H1 (cell line): ENCODE data around the gene PLEKHG4. TPM values are rescaled to one million over a fixed set of nuclear protein-coding genes. Genes with fewer than 3 reads are reported as not detected.

ENCODE experiments used
- CTCF ChIA-PET: fragments of 300-600 bp; sonication (Branson Sonifier 250); formaldehyde crosslinking; loops from one replicate; lab custom pipeline; 2021; ENCODE audit not compliant: partially characterized antibody; lab: Charles Lee
- POLR2A ChIA-PET: fragments of 300-600 bp; sonication (Branson Sonifier 250); formaldehyde crosslinking; loops from one replicate; lab custom pipeline; 2021; ENCODE audit warnings: inconsistent platforms; ENCODE audit not compliant: partially characterized antibody; lab: Charles Lee
- DNase-seq, 2 experiments: peaks; one replicate each; pipeline versions ENCODE4 v3.0.0 to v3.0.0-alpha.2; 2010 to 2022; ENCODE audit warnings: low spot score in 2 of 2, low read depth in 1 of 2, mixed read lengths in 1 of 2
- FAIRE-seq: peaks from 2 replicates; lab custom pipeline; 2011; peaks lifted over from hg19 to GRCh38; lab: Jason Lieb, UNC
- H2AFZ ChIP-seq: 2 replicates; pipeline ENCODE4 v1.8.1; 2012; ENCODE audit warnings: low read length, inconsistent platforms
- H2AK5ac ChIP-seq: 2 replicates; pipeline ENCODE4 v1.6.1; 2013; ENCODE audit warnings: low read depth, low read length
- H2BK120ac ChIP-seq: replicated peaks from 2 replicates; pipeline ENCODE3; 2013; ENCODE audit warnings: low read depth, low read length, inconsistent platforms
- H2BK12ac ChIP-seq: 2 replicates; pipeline ENCODE4 v1.6.1; 2013; ENCODE audit warnings: low read depth, low read length
- H2BK15ac ChIP-seq: 2 replicates; pipeline ENCODE4 v1.6.1; 2013; ENCODE audit warnings: low read length
- H2BK20ac ChIP-seq: 2 replicates; pipeline ENCODE4 v1.6.1; 2013; ENCODE audit warnings: low read length
- H2BK5ac ChIP-seq: 2 replicates; pipeline ENCODE4 v1.6.1; 2013; ENCODE audit warnings: low read depth, low read length
- H3K14ac ChIP-seq: 2 replicates; pipeline ENCODE4 v1.6.1; 2013; ENCODE audit warnings: inconsistent platforms; ENCODE audit not compliant: insufficient read length
- H3K18ac ChIP-seq: 2 replicates; pipeline ENCODE4 v1.6.1; 2013; ENCODE audit warnings: low read length; ENCODE audit errors: extremely low read depth
- H3K23ac ChIP-seq: 2 replicates; pipeline ENCODE4 v1.6.1; 2013; ENCODE audit warnings: inconsistent platforms; ENCODE audit not compliant: insufficient read length
- H3K23me2 ChIP-seq: 2 replicates; pipeline ENCODE4 v1.6.1; 2013; ENCODE audit warnings: low read depth, low read length
- H3K27ac ChIP-seq: 2 replicates; pipeline ENCODE4 v1.6.1; 2011; ENCODE audit warnings: low read depth, low read length, inconsistent platforms
- H3K27me3 ChIP-seq, 4 experiments: replicated peaks in 1 of 4; 1 replicate in 1 of 4; 2 replicates in 3 of 4; pipeline versions ENCODE4 v1.6.1 to v1.8.1; 2011 to 2013; ENCODE audit warnings: low read length in 3 of 4, mild to moderate bottlenecking in 3 of 4, inconsistent platforms in 2 of 4, mixed read lengths in 2 of 4, moderate library complexity in 1 of 4; ENCODE audit not compliant: control insufficient read depth in 3 of 4, insufficient read depth in 3 of 4; ENCODE audit errors: extremely low read depth in 1 of 4
- H3K36me3 ChIP-seq, 4 experiments: 2 replicates each; pipeline versions ENCODE4 v1.6.1 to v1.8.1; 2011 to 2013; ENCODE audit warnings: mild to moderate bottlenecking in 4 of 4, low read length in 3 of 4, moderate library complexity in 2 of 4, control low read depth in 1 of 4, inconsistent platforms in 1 of 4; ENCODE audit not compliant: insufficient read depth in 4 of 4, control insufficient read depth in 2 of 4
- H3K4ac ChIP-seq: replicated peaks from 2 replicates; pipeline ENCODE3; 2013; ENCODE audit warnings: low read length, low read depth, mixed read lengths, inconsistent platforms; ENCODE audit not compliant: insufficient read length
- H3K4me1 ChIP-seq, 4 experiments: replicated peaks in 1 of 4; 1 replicate in 1 of 4; 2 replicates in 3 of 4; pipeline versions ENCODE4 v1.6.1 to v1.8.1; 2011 to 2013; ENCODE audit warnings: low read length in 3 of 4, inconsistent platforms in 2 of 4, mixed read lengths in 1 of 4; ENCODE audit not compliant: insufficient read depth in 4 of 4, control insufficient read depth in 3 of 4
- H3K4me2 ChIP-seq, 2 experiments: 2 replicates each; pipeline versions ENCODE4 v1.6.1 to v1.8.1; 2011 to 2013; ENCODE audit warnings: low read depth in 2 of 2, low read length in 2 of 2, control low read depth in 1 of 2, inconsistent platforms in 1 of 2, mild to moderate bottlenecking in 1 of 2; ENCODE audit not compliant: insufficient read depth in 1 of 2
- H3K4me3 ChIP-seq, 4 experiments: fragments of 200-600, 300-600 bp in 1 of 4; sonication (generic), shearing (Covaris generic), sonication (Bioruptor Twin) in 1 of 4; 2 replicates each; pipeline versions ENCODE4 v1.5.1 to v1.8.1; 2011 to 2016; ENCODE audit warnings: low read length in 4 of 4, low read depth in 3 of 4, control low read depth in 2 of 4, inconsistent platforms in 2 of 4, mild to moderate bottlenecking in 2 of 4, mixed read lengths in 1 of 4, moderate library complexity in 1 of 4; ENCODE audit not compliant: insufficient read depth in 2 of 4; ENCODE audit errors: extremely low read depth in 1 of 4
- H3K56ac ChIP-seq: replicated peaks from 2 replicates; pipeline ENCODE3; 2013; ENCODE audit warnings: low read depth, mild to moderate bottlenecking, mixed read lengths, low read length, inconsistent platforms; ENCODE audit not compliant: insufficient read length
- H3K79me1 ChIP-seq: 2 replicates; pipeline ENCODE4 v1.6.1; 2013; ENCODE audit warnings: low read depth, low read length, control low read depth
- H3K79me2 ChIP-seq, 2 experiments: 2 replicates each; pipeline versions ENCODE4 v1.6.1 to v1.8.1; 2012 to 2013; ENCODE audit warnings: low read length in 2 of 2, mild to moderate bottlenecking in 2 of 2, inconsistent platforms in 1 of 2; ENCODE audit not compliant: insufficient read depth in 2 of 2, control insufficient read depth in 1 of 2
- H3K9ac ChIP-seq, 4 experiments: replicated peaks in 1 of 4; 1 replicate in 1 of 4; 2 replicates in 3 of 4; pipeline versions ENCODE4 v1.6.1 to v1.8.1; 2011 to 2013; ENCODE audit warnings: low read depth in 3 of 4, low read length in 3 of 4, control low read depth in 2 of 4, mild to moderate bottlenecking in 2 of 4, moderate library complexity in 2 of 4, inconsistent platforms in 1 of 4; ENCODE audit errors: extremely low read depth in 1 of 4
- H3K9me3 ChIP-seq, 2 experiments: 2 replicates each; pipeline versions ENCODE4 v1.6.1 to v1.8.1; 2012 to 2013; ENCODE audit warnings: mild to moderate bottlenecking in 2 of 2, moderate library complexity in 2 of 2, control low read depth in 1 of 2, inconsistent platforms in 1 of 2, low read depth in 1 of 2, low read length in 1 of 2, mixed read lengths in 1 of 2; ENCODE audit not compliant: insufficient read depth in 2 of 2
- H4K20me1 ChIP-seq, 2 experiments: replicated peaks in 1 of 2; 2 replicates each; pipeline versions ENCODE3 to v1.8.1; 2011 to 2013; ENCODE audit warnings: inconsistent platforms in 2 of 2, low read length in 2 of 2, mild to moderate bottlenecking in 1 of 2; ENCODE audit not compliant: insufficient read depth in 2 of 2, control insufficient read depth in 1 of 2
- H4K5ac ChIP-seq: 2 replicates; pipeline ENCODE4 v1.6.1; 2013; ENCODE audit warnings: low read length, low read depth, mixed read lengths, inconsistent platforms; ENCODE audit not compliant: insufficient read length
- H4K8ac ChIP-seq: 2 replicates; pipeline ENCODE4 v1.8.0; 2013; ENCODE audit warnings: mild to moderate bottlenecking, moderate library complexity, low read length, inconsistent platforms; ENCODE audit not compliant: insufficient read depth; ENCODE audit errors: extremely low read depth
- H4K91ac ChIP-seq: replicated peaks from 2 replicates; pipeline ENCODE3; 2013; ENCODE audit warnings: low read length, mixed read lengths, inconsistent platforms; ENCODE audit not compliant: insufficient read length
- ASH2L ChIP-seq: fragments of 200-600, 300-600 bp; sonication (generic); IDR thresholded peaks from one replicate; pipeline ENCODE4 v1.7.1; 2017; ENCODE audit warnings: low read length
- BACH1 ChIP-seq: IDR thresholded peaks from 2 replicates; pipeline ENCODE4 v1.6.1; 2012; ENCODE audit warnings: low read length, improper control_type of control experiment
- CBX5 ChIP-seq: fragments of 300-800, 300-1000 bp; sonication (generic); IDR thresholded peaks from 2 replicates; pipeline ENCODE4 v1.7.1; 2016; ENCODE audit warnings: antibody characterized with exemption, low read length, low read depth
- CEBPB ChIP-seq: IDR thresholded peaks from 2 replicates; pipeline ENCODE4 v1.6.1; 2012; ENCODE audit warnings: low read depth, low read length
- CTCF ChIP-seq, 3 experiments: IDR thresholded peaks; 1 replicate in 2 of 3; 2 replicates in 1 of 3; pipeline versions ENCODE4 v1.5.1 to v1.6.1; 2011; ENCODE audit warnings: low read length in 3 of 3, mild to moderate bottlenecking in 3 of 3, inconsistent platforms in 2 of 3, low read depth in 1 of 3, moderate library complexity in 1 of 3; ENCODE audit not compliant: insufficient read depth in 1 of 3; ENCODE audit errors: control extremely low read depth in 1 of 3
- EP300 ChIP-seq, 2 experiments: IDR thresholded peaks; 1 replicate in 1 of 2; 2 replicates in 1 of 2; pipeline ENCODE4 v1.6.1; 2011 to 2012; ENCODE audit warnings: low read depth in 2 of 2, low read length in 2 of 2, mild to moderate bottlenecking in 2 of 2, borderline replicate concordance in 1 of 2, inconsistent platforms in 1 of 2, moderate library complexity in 1 of 2
- NANOG ChIP-seq: IDR thresholded peaks from 2 replicates; pipeline ENCODE4 v1.6.1; 2011; ENCODE audit warnings: low read length, low read depth, mild to moderate bottlenecking, inconsistent platforms; ENCODE audit not compliant: insufficient read depth, poor library complexity, severe bottlenecking
- SIX5 ChIP-seq: IDR thresholded peaks from 2 replicates; pipeline ENCODE4 v1.6.1; 2011; ENCODE audit warnings: mild to moderate bottlenecking, low read depth, low read length
- SP2 ChIP-seq: IDR thresholded peaks from 2 replicates; pipeline ENCODE4 v1.6.1; 2012; ENCODE audit warnings: mild to moderate bottlenecking, low read length, inconsistent platforms
- WGBS, 2 experiments: shearing (Covaris generic) in 1 of 2; methylation state at CpG; one replicate each; pipeline versions ENCODE4 v1.1.6 to v1.1.7; 2013 to 2015; ENCODE audit warnings: low lambda C conversion rate in 2 of 2, mixed read lengths in 2 of 2, inconsistent platforms in 1 of 2, low coverage in 1 of 2, missing lambda C conversion rate in 1 of 2; ENCODE audit not compliant: insufficient replicate concordance in 2 of 2, insufficient coverage in 1 of 2, insufficient read length in 1 of 2; ENCODE audit errors: extremely low coverage in 1 of 2, missing lambda C conversion rate in 1 of 2; 5-methylcytosine and 5-hydroxymethylcytosine counted together
- polyA plus RNA-seq, 7 experiments: library from polyadenylated mRNA; depleted of rRNA in 3 of 7; stranded (reverse) in 5 of 7; unstranded in 2 of 7; fragments of >200 nt in 5 of 7; fragments of 200-250 nt in 2 of 7; gene quantifications; 1 replicate in 5 of 7; 2 replicates in 1 of 7; 4 replicates in 1 of 7; pipeline versions ENCODE4 v1.2.1 to v1.2.3, GENCODE V29; 2011 to 2013; ENCODE audit warnings: missing spikeins in 2 of 7, mixed read lengths in 2 of 7
- total RNA-seq: library from RNA; stranded (reverse); fragmentation: NEBNext Ultra II Directional; extraction: Animal tissue kit (Norgen Biotek cat#: 25700); gene quantifications from 2 replicates; pipeline ENCODE4 v1.2.1, GENCODE V29; 2021
- TF ChIP-seq, protein P1 (sequence below): IDR thresholded peaks from 2 replicates; pipeline ENCODE4 v1.6.1; 2012; ENCODE audit warnings: inconsistent platforms

PLEKHG4 gene
- total and polyA plus RNA-seq, 2 of the 8 experiments (the other 6 are each of a cell fraction or from before 2014, with no cell fraction given): 7.7 to 11.1 TPM

- Histone ChIP-seq H2BK15ac (no peak overlapping the region), H3K4me2 (no peak overlapping the region), H3K4me3 (no peak overlapping the region), H3K56ac (no peak overlapping the region), H3K4ac (no peak overlapping the region), H3K27me3 (no peaks in the 10 kb centered on the region), H2BK20ac (no peak overlapping the region), H3K9me3 (no peaks in the 10 kb centered on the region), H2AK5ac (no peak overlapping the region), H3K14ac (no peak overlapping the region), H3K36me3 (peaks cover 0 to 2% (median 0%) of the 10 kb centered on the region in 4 experiments; a peak in 2 of 8 replicates), H3K23ac (no peak overlapping the region), H2BK120ac (no peak overlapping the region), H2BK5ac (no peak overlapping the region), H2BK12ac (no peak overlapping the region), H3K4me1 (no peaks in the 10 kb centered on the region), H4K8ac (no peak overlapping the region), H4K5ac (no peak overlapping the region), H3K79me2 (no peaks in the 10 kb centered on the region), H3K23me2 (no peaks in the 10 kb centered on the region), H2AFZ (no peak overlapping the region), H4K91ac (no peak overlapping the region), H3K27ac (no peak overlapping the region), H3K9ac (no peak overlapping the region), H3K18ac (no peak overlapping the region), H3K79me1 (no peaks in the 10 kb centered on the region; the same call in 1 of the 2 replicates), H4K20me1 (peaks cover 3 to 9% of the 10 kb centered on the region in 2 experiments)
- CTCF ChIA-PET: interaction anchor here (0.6 to 2.6 kb wide), 2 partner anchors 18 to 29 kb away, joined by 3 to 12 read pairs; no protein-coding TSS in a partner anchor
- FAIRE-seq (no peak), DNase-seq (no peak)
- WGBS, 2 experiments: 92% methylated on average over 17 of the region's 17 CpGs; no CpG with 5 or more reads in 1 of the 2 experiments
- POLR2A ChIA-PET: no interaction called here
- no peak for TF ChIP-seq SIX5
- no peak for TF ChIP-seq SP2
- TF ChIP-seq CBX5: no peak
- TF ChIP-seq BACH1: no peak
- no peak for TF ChIP-seq EP300 (IDR thresholded peaks at IDR 0.05; ENCODE audit: borderline replicate concordance in 1 of 2, low read depth in 2 of 2, low read length in 2 of 2)
- no peak for TF ChIP-seq CEBPB
- TF ChIP-seq NANOG: no peak
- no peak for TF ChIP-seq ASH2L
- no peak for TF ChIP-seq CTCF (IDR thresholded peaks at IDR 0.05; ENCODE audit: control extremely low read depth in 1 of 3, insufficient read depth in 1 of 3, low read depth in 1 of 3, low read length in 3 of 3)
- TF ChIP-seq, protein P1, sequence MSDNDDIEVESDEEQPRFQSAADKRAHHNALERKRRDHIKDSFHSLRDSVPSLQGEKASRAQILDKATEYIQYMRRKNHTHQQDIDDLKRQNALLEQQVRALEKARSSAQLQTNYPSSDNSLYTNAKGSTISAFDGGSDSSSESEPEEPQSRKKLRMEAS: no peak
These were observed 23.6 kb upstream of the PLEKHG4 start for GRCh38 chr16:67255553-67256221.
